ENCODE measurements around the gene ADSL.

DNA sequence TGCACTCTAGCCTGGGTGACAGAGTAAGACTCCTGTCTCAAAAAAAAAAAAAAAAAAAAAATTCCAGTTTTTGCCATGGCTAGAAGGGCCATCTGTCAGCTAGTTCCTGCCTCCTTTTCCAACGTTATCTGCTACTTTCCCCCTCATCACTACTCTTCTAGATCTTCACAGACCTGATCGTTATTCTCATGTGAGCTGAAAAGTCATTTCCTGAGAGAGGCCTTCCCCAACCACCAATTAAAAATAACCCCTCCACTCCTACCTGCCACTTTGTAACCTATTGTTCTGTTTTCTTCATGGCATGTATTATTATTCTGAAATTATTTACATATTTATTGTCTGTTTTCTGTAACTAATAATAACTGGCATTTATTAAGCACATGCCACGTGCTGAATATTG, 48.3 kb downstream of the ADSL start:
- TF ChIP-seq, protein P1, sequence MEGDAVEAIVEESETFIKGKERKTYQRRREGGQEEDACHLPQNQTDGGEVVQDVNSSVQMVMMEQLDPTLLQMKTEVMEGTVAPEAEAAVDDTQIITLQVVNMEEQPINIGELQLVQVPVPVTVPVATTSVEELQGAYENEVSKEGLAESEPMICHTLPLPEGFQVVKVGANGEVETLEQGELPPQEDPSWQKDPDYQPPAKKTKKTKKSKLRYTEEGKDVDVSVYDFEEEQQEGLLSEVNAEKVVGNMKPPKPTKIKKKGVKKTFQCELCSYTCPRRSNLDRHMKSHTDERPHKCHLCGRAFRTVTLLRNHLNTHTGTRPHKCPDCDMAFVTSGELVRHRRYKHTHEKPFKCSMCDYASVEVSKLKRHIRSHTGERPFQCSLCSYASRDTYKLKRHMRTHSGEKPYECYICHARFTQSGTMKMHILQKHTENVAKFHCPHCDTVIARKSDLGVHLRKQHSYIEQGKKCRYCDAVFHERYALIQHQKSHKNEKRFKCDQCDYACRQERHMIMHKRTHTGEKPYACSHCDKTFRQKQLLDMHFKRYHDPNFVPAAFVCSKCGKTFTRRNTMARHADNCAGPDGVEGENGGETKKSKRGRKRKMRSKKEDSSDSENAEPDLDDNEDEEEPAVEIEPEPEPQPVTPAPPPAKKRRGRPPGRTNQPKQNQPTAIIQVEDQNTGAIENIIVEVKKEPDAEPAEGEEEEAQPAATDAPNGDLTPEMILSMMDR (IDR thresholded peaks at IDR 0.05; ENCODE audit: borderline replicate concordance, extremely low read depth, low read length, poor library complexity, severe bottlenecking): no peak
- no peak for TF ChIP-seq EZH2 (IDR thresholded peaks at IDR 0.05; ENCODE audit: borderline replicate concordance, low read depth, low read length, severe bottlenecking)

Measured in DND-41 (cell line).